HG03575 (cell line): ENCODE results near the gene NTN1.

ENCODE experiments used
- ATAC-seq: cut with Tn5 transposase; IDR thresholded peaks from one replicate; pipeline ENCODE4 v1.9.1; 2021; ENCODE audit not compliant: unreplicated experiment, insufficient number of reproducible peaks, low FRiP score; ENCODE audit errors: extremely low read depth

NTN1 gene

DNA sequence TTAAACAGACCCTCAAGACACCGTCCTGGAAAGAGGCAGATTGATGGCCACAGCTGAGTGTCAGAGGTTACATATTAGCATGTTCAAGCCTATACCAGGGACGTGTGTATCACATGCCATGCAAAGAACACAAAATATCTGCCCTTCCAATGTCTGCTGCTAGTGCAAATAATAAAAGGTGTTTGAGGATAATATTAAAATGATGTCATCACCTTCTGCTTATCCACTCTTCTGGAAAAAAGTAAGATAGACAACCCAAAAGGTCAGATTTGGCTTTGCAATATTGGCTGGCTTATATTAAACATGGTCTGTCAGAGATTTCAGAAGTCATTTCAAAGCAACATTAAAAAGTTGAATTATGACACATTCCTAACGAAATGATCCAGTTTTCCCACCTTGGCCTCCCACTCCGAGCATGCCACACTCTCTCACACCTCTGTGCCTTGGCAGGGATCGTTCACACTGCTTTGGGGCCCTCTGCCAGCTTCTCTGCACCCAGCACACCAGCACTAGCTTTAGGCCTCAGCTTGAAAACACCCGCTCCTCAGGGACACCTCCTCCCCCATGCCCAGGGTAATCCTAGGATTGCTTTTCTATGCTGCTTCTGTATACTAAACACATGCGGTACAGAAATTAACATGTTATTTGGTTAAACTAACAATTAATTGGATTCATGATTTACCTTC is 248.2 kb downstream of the NTN1 start:
- ATAC-seq = no peak

DNA sequence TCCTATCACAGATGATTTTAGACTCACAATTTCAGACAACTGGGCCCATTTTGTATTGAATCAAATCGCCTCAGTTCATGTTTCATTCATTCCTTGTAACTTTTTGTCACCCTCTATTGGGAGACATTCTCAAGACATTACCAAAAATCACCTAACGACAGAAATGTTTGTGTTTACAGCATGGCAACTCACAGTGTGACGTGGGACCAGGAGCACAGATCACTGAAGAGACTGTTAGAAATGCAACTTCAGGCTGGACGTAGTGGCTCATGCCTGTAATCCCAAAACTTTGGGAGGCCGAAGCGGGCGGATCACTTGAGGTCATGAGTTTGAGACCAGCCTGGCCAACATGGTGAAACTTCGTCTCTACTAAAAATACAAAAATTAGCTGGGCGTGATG is 249.6 kb downstream of the NTN1 start:
- ATAC-seq = no peak

DNA sequence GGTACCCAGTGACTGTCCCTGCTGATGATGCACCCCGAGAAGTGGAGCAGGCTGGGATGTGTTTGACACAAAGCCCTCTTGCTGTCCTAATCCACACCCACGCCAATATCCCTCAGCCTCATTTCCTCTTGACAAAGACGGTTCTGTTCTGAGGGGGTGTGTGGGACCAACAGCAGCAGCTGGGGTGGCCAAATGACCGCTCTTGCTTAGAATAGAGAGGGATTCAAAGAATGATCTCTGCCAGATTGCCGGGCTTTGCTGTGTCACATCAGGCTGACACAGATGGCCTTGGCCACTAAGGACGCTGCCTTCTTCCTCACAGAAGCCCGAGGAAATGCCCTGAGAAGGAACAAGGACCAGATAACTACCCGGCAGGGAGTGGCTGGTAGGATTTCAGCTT is 250.7 kb downstream of the NTN1 start:
- ATAC-seq = no peak

DNA sequence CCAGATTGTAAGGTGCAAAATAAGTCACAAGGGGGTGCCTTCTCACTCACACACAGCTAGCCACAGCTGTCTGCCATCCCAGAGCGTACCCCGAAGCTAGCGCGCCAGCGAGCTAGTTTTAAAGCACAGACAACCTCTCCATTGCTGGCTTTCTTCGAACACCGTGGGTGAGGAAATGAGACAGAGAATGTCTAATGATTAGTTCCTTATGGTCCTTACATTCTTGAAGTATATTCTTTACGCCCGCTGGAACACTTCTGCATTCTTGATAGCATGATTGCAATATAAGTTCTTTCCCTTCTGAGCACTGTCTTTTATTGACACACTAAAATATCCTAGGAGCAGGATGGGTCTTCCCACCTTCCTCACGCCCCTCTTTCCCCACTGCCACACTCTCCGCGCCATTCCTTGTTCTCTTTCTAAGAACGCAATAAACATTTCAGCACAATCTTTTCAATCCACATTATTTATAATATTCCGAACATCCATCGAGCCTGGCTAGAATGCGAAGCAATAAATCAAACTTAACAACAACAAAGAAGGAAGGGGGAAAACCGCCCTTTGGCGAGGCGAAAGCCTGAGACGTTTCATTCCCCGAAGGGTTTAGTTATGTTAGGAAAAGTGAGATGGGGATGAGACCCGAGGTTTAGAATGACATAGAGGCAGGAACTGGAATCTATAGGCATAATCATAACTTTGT is 251.3 kb downstream of the NTN1 start:
- no peak for ATAC-seq

DNA sequence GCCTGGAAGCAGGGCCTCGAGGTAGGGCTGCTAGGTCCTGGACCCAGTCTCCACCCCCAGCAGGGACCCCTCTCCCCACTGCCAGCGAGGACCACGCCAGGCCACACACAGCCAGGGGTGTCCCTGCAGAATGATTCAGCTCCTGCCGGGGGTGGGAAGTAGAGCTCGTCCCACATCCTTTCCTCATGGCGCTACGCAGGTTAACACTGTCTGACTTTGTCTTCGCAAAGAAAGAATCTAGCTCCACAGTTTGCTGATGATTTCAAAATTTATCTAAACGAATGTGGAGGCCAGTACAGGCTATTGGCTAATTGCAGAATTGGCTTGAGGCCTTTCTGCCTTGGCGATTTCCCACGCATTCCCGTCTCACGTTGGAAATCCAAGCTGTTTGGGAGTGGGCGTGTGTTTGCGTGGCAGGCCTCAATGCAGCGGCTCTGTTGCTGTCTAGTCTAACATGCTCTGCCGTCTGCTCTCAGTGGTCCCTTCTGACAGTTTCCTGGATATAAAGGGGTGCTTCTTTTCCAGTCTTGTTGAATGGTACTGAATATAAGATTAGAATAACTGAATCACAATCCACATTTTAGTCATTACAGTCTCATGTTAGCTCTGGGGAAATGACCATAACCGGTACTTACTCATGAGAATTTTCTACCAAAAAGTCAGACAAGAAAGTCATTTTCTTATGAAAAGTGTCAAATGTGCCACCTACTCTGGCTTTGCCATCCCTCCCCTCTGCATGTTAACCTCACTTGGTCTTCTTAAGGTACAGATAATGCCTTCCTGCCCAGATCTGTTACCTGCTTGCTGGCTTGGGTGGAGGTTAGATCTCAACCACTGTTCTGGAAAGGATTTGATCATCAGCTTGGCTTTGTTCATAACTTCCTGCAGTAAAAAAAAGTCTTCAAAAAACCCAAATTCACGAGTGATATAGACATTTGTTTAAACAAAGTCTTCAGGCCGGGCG is 252.4 kb downstream of the NTN1 start:
- ATAC-seq = no peak

DNA sequence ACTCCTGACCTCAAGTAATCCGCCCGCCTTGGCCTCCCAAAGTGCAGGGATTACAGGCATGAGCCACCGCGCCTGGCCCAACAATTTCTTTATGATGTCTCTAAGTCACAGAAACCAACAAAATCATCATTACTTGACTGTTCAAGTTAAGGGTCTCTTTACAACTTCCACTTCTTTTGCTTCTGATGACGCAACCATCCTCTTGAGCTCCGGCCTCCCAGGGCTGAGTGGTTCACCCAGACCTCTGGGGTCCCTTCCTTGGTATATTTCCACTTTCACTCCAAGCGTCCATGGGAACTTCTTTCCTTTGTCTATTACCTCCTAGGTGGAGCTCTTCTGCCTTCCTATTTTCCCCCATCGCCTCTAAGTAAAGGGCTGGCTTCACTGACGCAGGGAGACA is 253.7 kb downstream of the NTN1 start:
- no peak for ATAC-seq

DNA sequence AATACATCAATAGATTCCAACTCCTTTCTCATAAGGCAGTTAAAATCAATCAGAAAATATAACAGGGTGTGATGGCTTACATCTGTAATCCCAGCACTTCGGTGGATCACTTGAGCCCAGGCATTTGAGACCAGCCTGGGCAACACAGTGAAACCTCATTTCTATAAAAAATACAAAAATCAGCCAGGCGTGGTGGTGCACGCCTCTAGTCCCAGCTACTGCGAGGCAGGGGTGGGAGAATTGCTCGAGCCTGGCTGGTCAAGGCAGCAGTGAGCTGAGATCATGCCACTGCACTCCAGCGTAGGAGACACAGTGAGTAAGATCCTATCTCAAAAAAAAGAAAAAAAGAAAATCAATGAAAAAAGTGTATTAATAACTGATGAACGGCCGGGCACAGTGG is 258.6 kb downstream of the NTN1 start:
- ATAC-seq = no peak

DNA sequence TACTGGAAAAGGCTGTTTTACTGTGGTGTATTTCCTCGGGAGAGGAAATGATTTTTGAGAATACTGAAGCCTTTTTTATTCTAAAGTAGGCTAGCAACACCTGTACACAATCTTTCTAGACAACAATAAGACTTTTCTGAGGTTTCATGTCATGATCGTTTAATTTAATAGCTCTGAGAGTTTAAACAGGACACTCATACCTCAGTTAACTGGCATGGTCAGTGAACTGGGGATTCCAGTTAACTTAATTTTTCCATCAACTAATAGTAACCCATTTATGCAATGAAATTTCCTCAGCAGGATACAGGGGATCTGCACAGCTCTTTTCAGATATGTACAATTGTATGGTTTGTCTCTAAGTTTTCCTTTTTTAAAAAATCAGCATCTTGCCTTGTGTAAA is 262.6 kb downstream of the NTN1 start:
- ATAC-seq = no peak

DNA sequence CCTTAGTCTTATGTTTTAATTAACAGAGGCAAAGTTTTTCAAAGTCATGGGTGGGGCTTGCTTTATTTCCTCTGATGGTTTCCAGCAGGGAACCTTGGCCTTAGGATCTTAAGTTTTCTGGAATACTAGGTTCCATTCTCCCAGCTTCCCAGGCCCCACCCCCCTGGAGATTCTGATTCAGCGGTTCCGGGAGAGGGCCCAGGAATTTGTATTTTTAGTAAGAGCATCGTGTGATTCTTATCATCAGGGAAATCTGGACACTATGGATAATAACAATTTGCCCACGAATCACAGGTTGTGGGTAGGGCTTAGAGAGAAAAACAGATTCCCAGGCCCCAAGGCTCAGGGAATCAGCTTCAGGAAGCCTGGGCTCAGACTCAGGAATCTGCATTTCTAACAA is 263.6 kb downstream of the NTN1 start:
- no peak for ATAC-seq

DNA sequence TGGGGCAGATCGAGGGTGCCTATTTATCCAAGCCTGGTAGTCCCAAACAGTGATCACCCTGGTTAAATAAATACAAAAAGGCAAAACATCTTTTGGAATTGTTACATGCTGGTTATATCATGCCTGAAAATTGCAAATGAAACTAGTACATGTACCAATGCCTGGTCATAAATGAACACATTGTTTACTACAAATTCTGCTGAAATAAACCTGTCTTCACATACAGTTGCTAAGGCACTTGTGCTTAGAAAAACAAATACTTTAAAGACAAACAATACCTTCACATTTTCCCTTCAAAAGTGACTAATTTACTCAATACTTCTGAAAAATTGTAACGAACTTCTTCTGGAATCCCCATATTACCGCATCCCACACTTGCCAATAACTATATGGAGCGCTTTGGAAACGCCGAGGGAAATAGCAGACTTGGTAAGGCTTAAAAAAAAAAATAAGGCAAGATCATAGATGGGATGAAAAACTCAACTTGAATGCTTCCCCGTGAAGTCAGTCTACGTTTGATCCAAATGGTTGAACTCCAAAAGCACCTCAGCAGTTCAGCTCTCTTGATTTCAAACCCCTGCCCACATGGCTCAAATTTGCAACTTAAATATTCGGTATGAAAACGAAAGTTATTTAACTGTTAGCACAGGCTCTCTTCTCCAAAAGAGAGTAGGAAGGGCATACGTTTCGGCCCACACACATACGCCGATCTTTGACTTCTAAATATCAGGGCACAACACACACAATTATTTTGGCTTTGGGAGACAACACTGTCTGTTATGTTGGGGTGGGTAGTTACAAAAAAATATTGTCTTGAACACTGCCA is 264.5 kb downstream of the NTN1 start:
- no peak for ATAC-seq

DNA sequence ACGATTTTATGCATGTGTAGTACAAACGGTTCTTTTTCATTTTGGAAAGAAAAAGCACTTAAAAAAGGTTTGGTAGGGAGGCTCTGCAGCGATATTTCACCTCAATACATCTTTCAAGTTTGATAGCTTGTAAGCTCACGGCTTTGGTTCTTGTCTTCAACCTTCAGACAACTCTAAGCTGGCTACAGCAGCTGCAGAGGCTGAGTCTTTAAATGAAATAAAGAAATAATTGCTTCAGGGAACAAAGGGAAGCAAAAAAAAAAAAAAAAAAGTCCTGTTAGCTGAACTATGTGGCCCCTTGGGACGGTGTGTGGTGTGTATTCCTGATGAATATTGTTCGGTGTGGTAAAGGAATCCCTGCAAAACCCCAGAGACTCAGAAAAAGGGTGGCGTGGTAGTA is 265.1 kb downstream of the NTN1 start:
- no peak for ATAC-seq

DNA sequence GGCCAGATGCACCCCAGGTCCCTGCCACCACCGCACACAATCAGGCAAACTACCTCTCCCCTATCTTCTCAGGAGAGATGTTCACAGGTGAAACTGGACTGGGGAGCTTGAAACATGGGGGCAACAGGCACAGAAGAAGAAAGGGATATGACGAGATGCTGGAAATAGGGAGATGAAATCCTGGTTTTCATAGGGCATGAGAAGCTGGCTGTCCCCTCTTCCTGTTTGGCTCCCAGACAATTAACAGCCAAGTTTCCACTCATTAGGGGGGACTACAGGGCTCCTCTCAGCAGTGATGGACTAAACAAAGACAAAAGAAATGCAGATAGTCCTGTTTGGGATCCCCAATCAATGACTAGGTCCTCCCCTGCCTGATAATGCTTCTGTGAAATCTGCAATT is 266.0 kb downstream of the NTN1 start:
- no peak for ATAC-seq

DNA sequence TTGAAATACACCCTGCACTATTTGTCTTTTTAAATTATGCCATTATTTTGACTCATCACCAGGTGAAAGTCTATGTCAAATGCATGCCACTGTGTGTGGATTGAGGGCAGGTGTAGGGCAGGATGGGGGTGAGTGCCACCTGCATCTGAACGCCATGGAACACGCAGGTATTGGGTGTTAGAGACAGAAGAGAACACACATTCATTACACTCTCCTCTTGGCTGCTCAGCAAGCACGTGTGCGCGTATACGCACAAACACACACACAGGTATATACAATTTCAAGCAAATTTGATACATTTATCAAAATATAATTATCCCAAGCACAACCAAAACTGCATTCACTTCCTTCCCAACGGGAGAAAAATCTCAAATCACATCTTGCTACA is 268.9 kb downstream of the NTN1 start:
- ATAC-seq = no peak

DNA sequence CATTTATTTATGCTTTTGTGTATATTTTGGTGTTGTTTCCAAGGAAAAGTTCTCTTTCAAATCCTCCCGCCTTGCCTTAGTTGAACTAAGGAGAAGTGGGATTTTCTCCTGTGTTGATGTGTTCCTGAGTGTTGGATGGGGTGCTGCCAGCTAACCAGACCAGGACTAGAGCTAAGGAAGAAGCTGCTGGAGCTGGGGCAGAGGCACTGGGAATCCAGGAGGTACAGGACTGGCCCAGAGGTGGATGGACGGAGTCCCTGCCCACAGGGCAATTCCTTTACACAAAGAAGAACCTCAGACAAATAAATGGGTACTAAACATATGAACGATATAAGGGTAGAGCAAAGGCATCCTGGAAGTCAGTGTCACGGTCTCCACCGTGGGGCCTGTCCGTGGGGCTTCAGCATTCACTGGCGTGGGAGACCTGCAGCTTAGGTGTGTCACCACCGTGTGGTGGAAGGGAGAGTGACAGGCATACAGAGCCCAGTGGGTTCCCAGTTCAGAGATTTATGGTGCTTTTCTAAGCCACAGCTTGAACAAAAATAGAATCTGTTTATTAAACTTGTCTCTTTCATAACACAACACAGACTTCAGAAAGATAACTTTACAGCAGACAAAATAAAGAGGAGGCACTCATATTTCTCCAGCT is 270.7 kb downstream of the NTN1 start:
- ATAC-seq = no peak

DNA sequence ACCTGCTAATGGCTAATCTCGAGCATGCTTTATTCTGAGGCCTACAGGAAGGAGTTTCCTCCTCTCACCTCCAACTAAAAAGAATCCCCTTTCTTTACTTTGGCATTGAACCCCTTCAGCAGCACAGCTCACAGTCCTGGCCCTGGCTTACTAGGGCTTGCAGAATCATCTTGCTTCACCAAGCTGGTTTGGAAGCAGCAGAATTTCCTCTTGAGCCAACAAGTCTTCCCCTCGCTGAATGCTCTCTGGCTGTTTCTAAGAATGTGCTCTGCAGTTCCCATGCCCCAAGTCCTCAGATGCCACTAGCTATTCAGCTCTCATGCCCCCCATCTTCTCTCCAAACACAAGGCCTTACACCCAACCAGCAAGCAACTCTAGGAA is 271.2 kb downstream of the NTN1 start:
- ATAC-seq = no peak
